Small intestine (tissue), 7 donors: ENCODE results near the gene UGT2A1. TPM values are rescaled to one million over a fixed set of nuclear protein-coding genes. Genes with fewer than 3 reads are reported as not detected.

Experiments used
- DNase-seq, 2 donors: peaks; one replicate each; pipeline versions ENCODE4 v3.0.0 to v3.0.0-alpha.2; 2013
- FAIRE-seq: peaks from 2 replicates; lab custom pipeline; 2012; peaks lifted over from hg19 to GRCh38; lab: Jason Lieb, UNC
- H3K27ac ChIP-seq, 3 donors: one replicate each; pipeline ENCODE4 v1.5.1; 2013; ENCODE audit warnings: low read length in 2 of 3, mild to moderate bottlenecking in 2 of 3, control low read depth in 1 of 3, inconsistent platforms in 1 of 3, low read depth in 1 of 3, moderate library complexity in 1 of 3
- H3K27me3 ChIP-seq, 3 donors: one replicate each; pipeline ENCODE4 v1.6.1; 2013; ENCODE audit warnings: low read length in 3 of 3, inconsistent platforms in 1 of 3; ENCODE audit not compliant: control insufficient read depth in 3 of 3, insufficient read depth in 3 of 3
- H3K36me3 ChIP-seq, 3 donors: one replicate each; pipeline ENCODE4 v1.6.1; 2013; ENCODE audit warnings: low read length in 3 of 3, inconsistent platforms in 1 of 3, low read depth in 1 of 3, mild to moderate bottlenecking in 1 of 3, moderate library complexity in 1 of 3; ENCODE audit not compliant: control insufficient read depth in 3 of 3, insufficient read depth in 2 of 3
- H3K4me1 ChIP-seq, 3 donors: one replicate each; pipeline ENCODE4 v1.6.1; 2013; ENCODE audit warnings: low read length in 2 of 3, inconsistent platforms in 1 of 3, low read depth in 1 of 3, mild to moderate bottlenecking in 1 of 3, moderate library complexity in 1 of 3; ENCODE audit not compliant: control insufficient read depth in 3 of 3, insufficient read depth in 2 of 3
- H3K4me3 ChIP-seq, 3 donors: one replicate each; pipeline ENCODE4 v1.5.1; 2013; ENCODE audit warnings: low read length in 3 of 3, control low read depth in 1 of 3, inconsistent platforms in 1 of 3, low read depth in 1 of 3, mild to moderate bottlenecking in 1 of 3, moderate library complexity in 1 of 3
- H3K9me3 ChIP-seq, 2 donors: one replicate each; pipeline ENCODE4 v1.6.1; 2013; ENCODE audit warnings: low read depth in 1 of 2, low read length in 1 of 2; ENCODE audit not compliant: control insufficient read depth in 2 of 2, insufficient read depth in 1 of 2
- WGBS, 3 donors: extraction: QIAGEN DNeasy Blood & Tissue Kit; methylation state at CpG; one replicate each; pipeline ENCODE4 v1.1.7; 2013; 5-methylcytosine and 5-hydroxymethylcytosine counted together
- polyA plus RNA-seq, 4 donors: library from polyadenylated mRNA; stranded (reverse) in 3 of 4; unstranded in 1 of 4; fragments of 200-250 nt in 3 of 4; fragments of 120-200 nt in 1 of 4; gene quantifications; one replicate each; pipeline versions ENCODE4 v1.2.1 to v1.2.3, GENCODE V29; 2013
- donor health status: healthy with polysubstance abuse.
- donor health status: control.
- donor health status: control.
- donor health status: Bipolar disorder and iron deficiency.
- donor health status: healthy.

UGT2A1 gene
- polyA plus RNA-seq, 4 donors = 0.03 TPM; not detected in 3

GRCh38 chr4:69617083-69617694 lies 35.9 kb downstream of the UGT2A1 start:
- Histone ChIP-seq H3K4me1 (no peaks in the 10 kb centered on the region), H3K27me3 (no peaks in the 10 kb centered on the region), H3K4me3 (no peak overlapping the region), H3K27ac (no peak overlapping the region), H3K9me3 (no peaks in the 10 kb centered on the region), H3K36me3 (no peaks in the 10 kb centered on the region)
- FAIRE-seq = peak; percentile 93
- DNase-seq = peak; percentile 61 to 68
- 64 to 74% (median 65%) methylated on average over 6 of the region's 6 CpGs for WGBS, 3 donors

GRCh38 chr4:69610484-69610883 lies 42.6 kb downstream of the UGT2A1 start:
- 47 to 59% (median 55%) methylated on average over 1 of the region's 1 CpG for WGBS, 3 donors
- Histone ChIP-seq H3K36me3 (no peaks in the 10 kb centered on the region), H3K9me3 (no peaks in the 10 kb centered on the region), H3K4me1 (no peaks in the 10 kb centered on the region), H3K4me3 (no peak overlapping the region), H3K27ac (no peak overlapping the region), H3K27me3 (no peaks in the 10 kb centered on the region)
- no peak for FAIRE-seq
- DNase-seq = no peak

- no peaks in the 10 kb centered on the region for H3K36me3 ChIP-seq
- H3K4me3 ChIP-seq = no peak overlapping the region
- 62 to 85% (median 78%) methylated on average over 4 of the region's 4 CpGs for WGBS, 3 donors
- H3K27ac ChIP-seq = no peak overlapping the region
- H3K9me3 ChIP-seq = no peaks in the 10 kb centered on the region
- FAIRE-seq (no peak), DNase-seq (no peak)
- no peaks in the 10 kb centered on the region for H3K4me1 ChIP-seq
- no peaks in the 10 kb centered on the region for H3K27me3 ChIP-seq
These were observed 52.0 kb downstream of the UGT2A1 start for GRCh38 chr4:69601065-69601464.

GRCh38 chr4:69600013-69600412 lies 53.0 kb downstream of the UGT2A1 start:
- H3K27ac ChIP-seq = no peak overlapping the region
- WGBS, 3 donors = 70 to 90% (median 77%) methylated on average over 2 of the region's 2 CpGs
- H3K4me3 ChIP-seq = no peak overlapping the region
- no peaks in the 10 kb centered on the region for H3K36me3 ChIP-seq
- DNase-seq (no peak), FAIRE-seq (no peak)
- no peaks in the 10 kb centered on the region for H3K4me1 ChIP-seq
- no peaks in the 10 kb centered on the region for H3K27me3 ChIP-seq
- no peaks in the 10 kb centered on the region for H3K9me3 ChIP-seq

GRCh38 chr4:69594382-69594781 lies 58.7 kb downstream of the UGT2A1 start:
- FAIRE-seq = no peak
- DNase-seq = no peak
- WGBS, 3 donors = 34 to 56% (median 53%) methylated on average over 4 of the region's 4 CpGs

GRCh38 chr4:69591364-69591763 lies 61.7 kb downstream of the UGT2A1 start:
- FAIRE-seq (no peak), DNase-seq (peak; percentile 2 to 64)
- Histone ChIP-seq H3K4me1 (no peaks in the 10 kb centered on the region), H3K9me3 (no peaks in the 10 kb centered on the region), H3K4me3 (no peak overlapping the region), H3K36me3 (no peaks in the 10 kb centered on the region), H3K27ac (peak overlapping the region in 1 of 3 donors; percentile 39), H3K27me3 (no peaks in the 10 kb centered on the region)
- WGBS, 3 donors = 3 to 28% (median 3%) methylated on average over 1 of the region's 1 CpG

More at GRCh38 chr4:69594382-69594781, 58.7 kb downstream of the UGT2A1 start:
- Histone ChIP-seq H3K27ac (no peak overlapping the region), H3K9me3 (no peaks in the 10 kb centered on the region), H3K36me3 (no peaks in the 10 kb centered on the region), H3K4me1 (no peaks in the 10 kb centered on the region), H3K27me3 (no peaks in the 10 kb centered on the region), H3K4me3 (no peak overlapping the region)

GRCh38 chr4:69589884-69590283 lies 63.2 kb downstream of the UGT2A1 start:
- no peak overlapping the region for H3K4me3 ChIP-seq
- H3K27ac ChIP-seq = no peak overlapping the region
- H3K4me1 ChIP-seq = no peaks in the 10 kb centered on the region
- H3K36me3 ChIP-seq = no peaks in the 10 kb centered on the region
- no peaks in the 10 kb centered on the region for H3K27me3 ChIP-seq
- FAIRE-seq = no peak
- H3K9me3 ChIP-seq = no peaks in the 10 kb centered on the region
- 72 to 83% (median 75%) methylated on average over 1 of the region's 1 CpG for WGBS, 3 donors
- DNase-seq = no peak

- Histone ChIP-seq H3K36me3 (no peaks in the 10 kb centered on the region), H3K27me3 (no peaks in the 10 kb centered on the region), H3K4me3 (no peak overlapping the region), H3K4me1 (no peaks in the 10 kb centered on the region), H3K9me3 (no peaks in the 10 kb centered on the region), H3K27ac (no peak overlapping the region)
- FAIRE-seq (no peak), DNase-seq (no peak)
- 74 to 86% (median 84%) methylated on average over 5 of the region's 5 CpGs for WGBS, 3 donors
These were observed 68.9 kb downstream of the UGT2A1 start for GRCh38 chr4:69584135-69584534.

- no peak overlapping the region for H3K4me3 ChIP-seq
- H3K9me3 ChIP-seq = no peaks in the 10 kb centered on the region
- no peak for FAIRE-seq
- H3K27me3 ChIP-seq = no peaks in the 10 kb centered on the region
- H3K4me1 ChIP-seq = no peaks in the 10 kb centered on the region
- H3K27ac ChIP-seq = no peak overlapping the region
- WGBS, 3 donors = 40 to 64% (median 51%) methylated on average over 2 of the region's 2 CpGs
- no peaks in the 10 kb centered on the region for H3K36me3 ChIP-seq
- no peak for DNase-seq
These were observed 69.5 kb downstream of the UGT2A1 start for GRCh38 chr4:69583543-69583942.
